Thyroid gland (tissue), 4 donors: ENCODE results near the gene DEFB132. TPM values are rescaled to one million over a fixed set of nuclear protein-coding genes. Genes with fewer than 3 reads are reported as not detected.

Source experiments
- DNase-seq, 2 donors: peaks; one replicate each; pipeline ENCODE4 v3.0.0-alpha.2; 2019
- H3K27ac ChIP-seq, 3 donors: fragments of 200-600 bp; sonication (generic); 1 replicate in 2 of 3; 2 replicates in 1 of 3; pipeline ENCODE4 v1.5.1; 2016 to 2019; ENCODE audit warnings: mild to moderate bottlenecking in 1 of 3, moderate library complexity in 1 of 3
- H3K27me3 ChIP-seq: fragments of 200-600 bp; sonication (generic); one replicate; pipeline ENCODE4 v1.5.1; 2019
- H3K36me3 ChIP-seq, 2 donors: fragments of 200-600 bp; sonication (generic); one replicate each; pipeline ENCODE4 v1.5.1; 2016 to 2019
- H3K4me1 ChIP-seq, 2 donors: fragments of 200-600 bp; sonication (generic); one replicate each; pipeline ENCODE4 v1.5.1; 2017 to 2019
- H3K4me3 ChIP-seq, 3 donors: fragments of 200-600 bp; sonication (generic); replicated peaks in 1 of 3; 1 replicate in 2 of 3; 2 replicates in 1 of 3; pipeline ENCODE4 v1.5.1; 2016; ENCODE audit warnings: mild to moderate bottlenecking in 1 of 3
- H3K9me3 ChIP-seq: fragments of 200-600 bp; sonication (generic); one replicate; pipeline ENCODE4 v1.5.1; 2017
- POLR2A ChIP-seq, 2 donors: fragments of 450-650 bp; IDR thresholded peaks; one replicate each; pipeline ENCODE4 v1.6.1; 2017; ENCODE audit warnings: antibody characterized with exemption in 2 of 2, mild to moderate bottlenecking in 2 of 2, moderate library complexity in 1 of 2
- WGBS, 2 donors: methylation state at CpG; one replicate each; pipeline ENCODE4 v1.1.5; 2017; 5-methylcytosine and 5-hydroxymethylcytosine counted together
- intact Hi-C: fragments of 100-400 bp; cut with DNase I; formaldehyde crosslinking; loops from one replicate; pipeline ENCODE4 v1.15.1; 2023
- total RNA-seq, 4 donors: library from RNA; depleted of rRNA; stranded (reverse); fragments of >200 nt; gene quantifications; one replicate each; pipeline ENCODE4 v1.2.3, GENCODE V29; 2016
- TF ChIP-seq, protein P1 (sequence below), 6 experiments: fragments of 200-600 bp in 3 of 6; fragments of 450-650 bp in 3 of 6; sonication (generic) in 3 of 6; IDR thresholded peaks; one replicate each; pipeline ENCODE4 v1.5.1; 2016 to 2019; ENCODE audit warnings: antibody characterized with exemption in 6 of 6, mild to moderate bottlenecking in 2 of 6, inconsistent platforms in 1 of 6, moderate library complexity in 1 of 6

DEFB132 gene
- total RNA-seq, 4 donors from 2014 or later: not detected

DNA sequence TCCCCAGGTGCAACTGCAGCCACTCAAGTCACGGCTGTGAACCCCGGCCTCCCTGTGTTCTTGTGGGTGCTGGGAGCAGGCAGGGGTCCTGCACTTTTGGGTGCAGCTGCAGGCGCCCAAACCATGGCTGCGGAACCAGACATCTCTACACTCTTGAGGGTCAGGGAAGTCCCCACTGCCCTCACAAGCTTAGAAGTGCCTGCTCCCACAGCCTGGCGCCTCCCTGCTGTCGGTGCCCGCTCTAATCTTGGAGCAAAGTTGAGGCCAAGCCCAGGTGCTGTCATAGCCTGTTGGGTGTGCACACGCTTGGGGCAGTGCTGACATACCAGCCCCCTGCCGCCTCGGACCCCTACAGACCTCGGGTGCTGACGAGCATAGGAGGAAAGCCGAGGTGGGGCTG is 6.2 kb downstream of the DEFB132 start:
- Histone ChIP-seq H3K9me3 (no peaks in the 10 kb centered on the region), H3K27me3 (no peaks in the 10 kb centered on the region), H3K36me3 (no peaks in the 10 kb centered on the region), H3K4me3 (no peak overlapping the region), H3K27ac (no peak overlapping the region), H3K4me1 (no peaks in the 10 kb centered on the region)
- intact Hi-C loops: no loop called here
- DNase-seq: no peak
- TF ChIP-seq, protein P1, sequence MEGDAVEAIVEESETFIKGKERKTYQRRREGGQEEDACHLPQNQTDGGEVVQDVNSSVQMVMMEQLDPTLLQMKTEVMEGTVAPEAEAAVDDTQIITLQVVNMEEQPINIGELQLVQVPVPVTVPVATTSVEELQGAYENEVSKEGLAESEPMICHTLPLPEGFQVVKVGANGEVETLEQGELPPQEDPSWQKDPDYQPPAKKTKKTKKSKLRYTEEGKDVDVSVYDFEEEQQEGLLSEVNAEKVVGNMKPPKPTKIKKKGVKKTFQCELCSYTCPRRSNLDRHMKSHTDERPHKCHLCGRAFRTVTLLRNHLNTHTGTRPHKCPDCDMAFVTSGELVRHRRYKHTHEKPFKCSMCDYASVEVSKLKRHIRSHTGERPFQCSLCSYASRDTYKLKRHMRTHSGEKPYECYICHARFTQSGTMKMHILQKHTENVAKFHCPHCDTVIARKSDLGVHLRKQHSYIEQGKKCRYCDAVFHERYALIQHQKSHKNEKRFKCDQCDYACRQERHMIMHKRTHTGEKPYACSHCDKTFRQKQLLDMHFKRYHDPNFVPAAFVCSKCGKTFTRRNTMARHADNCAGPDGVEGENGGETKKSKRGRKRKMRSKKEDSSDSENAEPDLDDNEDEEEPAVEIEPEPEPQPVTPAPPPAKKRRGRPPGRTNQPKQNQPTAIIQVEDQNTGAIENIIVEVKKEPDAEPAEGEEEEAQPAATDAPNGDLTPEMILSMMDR (IDR thresholded peaks at IDR 0.05): no peak
- no peak for TF ChIP-seq POLR2A (IDR thresholded peaks at IDR 0.05)
- 64 to 82% methylated on average over 8 to 10 of the region's 13 CpGs for WGBS, 2 donors

DNA sequence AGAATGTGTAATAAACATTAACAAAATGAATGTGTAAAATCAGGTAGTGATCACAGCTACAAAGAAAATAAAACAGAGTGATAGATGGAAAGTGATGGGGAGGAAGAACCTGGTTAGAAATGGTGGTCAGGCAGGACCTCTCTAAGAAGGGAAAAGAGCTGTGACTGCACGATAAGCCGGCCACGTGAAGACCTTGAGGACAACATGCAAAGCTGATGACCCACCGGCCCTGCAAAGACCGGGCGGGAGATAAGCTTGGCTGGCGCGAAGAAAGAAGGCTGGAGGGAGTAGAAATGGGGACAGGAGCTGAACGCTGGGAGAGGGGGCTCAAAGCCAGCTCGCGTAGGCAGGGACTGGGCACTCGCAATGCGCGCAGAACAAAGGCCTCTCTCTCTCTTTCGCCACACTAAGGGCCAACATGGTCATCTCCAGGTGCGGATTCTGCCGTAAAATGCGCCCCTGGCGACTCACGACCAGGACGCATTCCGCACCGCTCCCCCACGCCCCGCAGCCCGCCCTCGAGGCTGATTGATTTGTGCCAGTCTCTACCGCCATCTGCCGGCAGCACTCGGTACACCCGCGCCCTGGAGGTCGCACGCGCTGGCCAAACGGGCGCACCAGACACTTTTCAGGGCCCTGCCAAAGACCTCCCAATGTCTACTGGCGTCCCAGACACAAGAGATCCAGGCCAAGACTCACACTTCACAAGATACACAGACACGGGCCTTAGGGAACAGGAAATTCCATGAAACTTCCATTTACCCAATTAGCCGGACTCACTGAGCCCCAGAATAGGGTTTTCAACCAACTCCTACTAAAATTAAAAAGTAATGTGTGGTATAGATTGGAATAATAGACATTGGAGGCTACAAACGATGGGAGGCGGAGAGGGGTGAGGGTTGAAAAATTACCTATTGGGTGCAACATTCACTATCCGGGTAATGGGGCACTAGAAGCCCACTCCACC is 9.4 kb downstream of the DEFB132 start:
- no peaks in the 10 kb centered on the region for H3K9me3 ChIP-seq
- TF ChIP-seq, protein P1 (IDR thresholded peaks at IDR 0.05): peak; percentile 83 to 98 (median 92)
- no peak for TF ChIP-seq POLR2A (IDR thresholded peaks at IDR 0.05)
- H3K27ac ChIP-seq: no peak overlapping the region
- H3K4me1 ChIP-seq: peaks cover 0 to 12% of the 10 kb centered on the region in 2 donors
- H3K36me3 ChIP-seq: no peaks in the 10 kb centered on the region
- WGBS, 2 donors: 9 to 15% methylated on average over 29 to 43 of the region's 43 CpGs
- DNase-seq: peak; percentile 90 to 93
- peak overlapping the region in 2 of 3 donors; percentile 18 to 34 for H3K4me3 ChIP-seq
- intact Hi-C loops: no loop called here
- no peaks in the 10 kb centered on the region for H3K27me3 ChIP-seq

DNA sequence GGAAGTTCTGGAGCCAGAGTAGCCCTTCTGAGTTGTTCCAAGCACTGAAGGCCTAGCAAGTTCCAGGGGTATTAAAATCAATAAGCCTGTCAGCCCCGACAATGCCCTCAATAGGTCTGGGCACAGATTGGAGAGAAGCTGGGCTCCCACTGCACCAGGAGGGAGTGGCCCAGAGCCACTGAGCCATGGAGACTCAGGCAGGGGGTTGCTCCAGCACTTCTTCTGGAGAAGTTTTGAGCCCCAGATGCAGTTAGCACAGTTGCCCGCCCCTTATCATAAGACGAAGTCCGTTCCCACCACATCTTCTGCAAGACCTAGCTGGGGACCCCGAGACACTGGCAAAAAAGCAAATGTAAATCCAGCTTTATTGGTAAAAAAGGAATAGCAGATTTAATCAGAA is 13.0 kb downstream of the DEFB132 start:
- 56 to 70% methylated on average over 5 of the region's 5 CpGs for WGBS, 2 donors
- Histone ChIP-seq H3K27ac (peak overlapping the region in 1 of 3 donors; percentile 20), H3K4me3 (no peak overlapping the region), H3K27me3 (no peaks in the 10 kb centered on the region), H3K4me1 (peaks cover 0 to 12% of the 10 kb centered on the region in 2 donors), H3K36me3 (no peaks in the 10 kb centered on the region), H3K9me3 (no peaks in the 10 kb centered on the region)
- intact Hi-C loops: no loop called here
- peak; percentile 12 to 16 for DNase-seq
- TF ChIP-seq POLR2A (IDR thresholded peaks at IDR 0.05): no peak
- TF ChIP-seq, protein P1 (IDR thresholded peaks at IDR 0.05): no peak

DNA sequence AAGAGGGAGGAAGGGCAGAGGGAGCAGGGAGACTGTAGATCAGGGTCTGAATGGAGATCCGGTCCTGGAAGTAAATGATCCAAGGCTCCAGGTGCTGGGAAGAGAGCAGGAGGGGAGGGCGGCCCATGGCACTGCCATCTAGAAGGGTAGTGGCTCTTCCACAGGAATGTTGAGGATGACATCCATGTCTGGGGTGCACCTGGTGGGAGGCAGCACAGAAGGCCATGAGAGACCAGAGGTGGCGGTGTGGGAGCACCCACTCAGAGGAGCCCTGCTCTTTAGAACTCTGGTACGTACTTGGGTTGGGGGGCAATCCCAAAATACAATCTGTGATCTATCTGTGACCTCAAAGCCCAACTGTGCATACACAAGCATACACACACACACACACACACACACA is 13.5 kb downstream of the DEFB132 start:
- intact Hi-C loops: no loop called here
- no peak for DNase-seq

More for the DNA sequence above, 13.5 kb downstream of the DEFB132 start:
- Histone ChIP-seq H3K4me1 (peaks cover 0 to 12% of the 10 kb centered on the region in 2 donors), H3K4me3 (no peak overlapping the region), H3K36me3 (no peaks in the 10 kb centered on the region), H3K27ac (no peak overlapping the region), H3K9me3 (no peaks in the 10 kb centered on the region), H3K27me3 (no peaks in the 10 kb centered on the region)
- 81 to 87% methylated on average over 4 of the region's 4 CpGs for WGBS, 2 donors
- TF ChIP-seq POLR2A (IDR thresholded peaks at IDR 0.05): no peak
- TF ChIP-seq, protein P1 (IDR thresholded peaks at IDR 0.05): no peak
